WTC11 (cell line): ENCODE data around the gene SYNPO. TPM values are rescaled to one million over a fixed set of nuclear protein-coding genes. Genes with fewer than 3 reads are reported as not detected.
A peak's percentile ranks its signal among the peaks of the same experiment; 100 is the strongest.

Source experiments
- ATAC-seq: fragments of 200-7000 bp; cut with Tn5 transposase; 2 replicates; pipeline ENCODE4 v1.10.0; 2021; ENCODE audit warnings: mild to moderate bottlenecking, moderate library complexity
- CTCF ChIA-PET: fragments of 300-600 bp; sonication (Branson Sonifier 250); formaldehyde crosslinking; loops from one replicate; lab custom pipeline; 2021; ENCODE audit warnings: antibody characterized with exemption; lab: Charles Lee
- POLR2A ChIA-PET: fragments of 350-600 bp; sonication (Branson Sonifier 250); formaldehyde crosslinking; loops from one replicate; lab custom pipeline; 2021; ENCODE audit warnings: antibody characterized with exemption; lab: Charles Lee
- DNase-seq: peaks from one replicate; pipeline ENCODE4 v3.0.0; 2021; ENCODE audit warnings: low spot score
- H3K27ac Mint-ChIP-seq: 2 replicates; pipeline ENCODE4 v1.8.0; 2021; ENCODE audit warnings: mixed read lengths
- H3K27me3 Mint-ChIP-seq: 2 replicates; pipeline ENCODE4 v1.8.0; 2021; ENCODE audit warnings: low read depth, mild to moderate bottlenecking, moderate library complexity, mixed read lengths
- H3K36me3 Mint-ChIP-seq: 2 replicates; pipeline ENCODE4 v1.8.0; 2021; ENCODE audit warnings: mixed read lengths
- H3K4me1 Mint-ChIP-seq: 2 replicates; pipeline ENCODE4 v1.8.0; 2022; ENCODE audit warnings: mixed read lengths
- H3K4me3 Mint-ChIP-seq: 2 replicates; pipeline ENCODE4 v1.8.0; 2021; ENCODE audit warnings: mild to moderate bottlenecking, moderate library complexity, mixed read lengths
- H3K9me3 Mint-ChIP-seq: 2 replicates; pipeline ENCODE4 v1.8.0; 2021; ENCODE audit warnings: mixed read lengths
- CREM ChIP-seq: sonication (generic); formaldehyde crosslinking; IDR thresholded peaks from 2 replicates; pipeline ENCODE4 v1.8.1; 2022; ENCODE audit warnings: mild to moderate bottlenecking, missing genetic modification reagents, moderate library complexity
- ELF4 ChIP-seq: sonication (generic); formaldehyde crosslinking; IDR thresholded peaks from 2 replicates; pipeline ENCODE4 v1.8.1; 2022; ENCODE audit warnings: low read depth, mild to moderate bottlenecking, moderate library complexity, missing genetic modification reagents
- ETV6 ChIP-seq: sonication (generic); formaldehyde crosslinking; IDR thresholded peaks from 2 replicates; pipeline ENCODE4 v1.8.1; 2022; ENCODE audit warnings: mild to moderate bottlenecking, missing genetic modification reagents
- GTF2I ChIP-seq: fragments of 250-450 bp; sonication (Bioruptor Pico); conservative IDR thresholded peaks from 2 replicates; pipeline ENCODE4 v1.4.0; 2021; ENCODE audit warnings: mild to moderate bottlenecking
- HMGA2 ChIP-seq: fragments of 250-450 bp; sonication (Bioruptor Pico); IDR thresholded peaks from 2 replicates; pipeline ENCODE4 v1.4.0; 2021; ENCODE audit warnings: mild to moderate bottlenecking, moderate library complexity
- JUN ChIP-seq: sonication (generic); formaldehyde crosslinking; IDR thresholded peaks from 2 replicates; pipeline ENCODE4 v1.8.0; 2023; ENCODE audit warnings: mild to moderate bottlenecking, missing genetic modification reagents
- RELA ChIP-seq: sonication (generic); formaldehyde crosslinking; IDR thresholded peaks from 2 replicates; pipeline ENCODE4 v1.8.1; 2022; ENCODE audit warnings: missing genetic modification reagents, mild to moderate bottlenecking, borderline replicate concordance
- SOX15 ChIP-seq: fragments of 250-450 bp; sonication (Bioruptor Pico); IDR thresholded peaks from 2 replicates; pipeline ENCODE4 v1.9.0; 2021; ENCODE audit warnings: mild to moderate bottlenecking
- SP1 ChIP-seq: sonication (generic); formaldehyde crosslinking; conservative IDR thresholded peaks from 2 replicates; pipeline ENCODE4 v1.8.1; 2022; ENCODE audit warnings: missing genetic modification reagents
- TEAD1 ChIP-seq: sonication (generic); formaldehyde crosslinking; IDR thresholded peaks from 2 replicates; pipeline ENCODE4 v1.8.0; 2022; ENCODE audit warnings: mild to moderate bottlenecking, missing genetic modification reagents
- ZBTB21 ChIP-seq: sonication (generic); formaldehyde crosslinking; IDR thresholded peaks from 2 replicates; pipeline ENCODE4 v1.8.1; 2023; ENCODE audit warnings: mild to moderate bottlenecking, missing genetic modification reagents, borderline replicate concordance
- ZNF671 ChIP-seq: fragments of 250-450 bp; sonication (Bioruptor Pico); IDR thresholded peaks from 2 replicates; pipeline ENCODE4 v1.8.0; 2021; ENCODE audit warnings: mild to moderate bottlenecking
- total RNA-seq: library from RNA; stranded (reverse); gene quantifications from 3 replicates; pipeline ENCODE4 v1.2.3, GENCODE V29; 2021
- TF ChIP-seq, protein P1 (sequence below): fragments of 250-450 bp; sonication (Bioruptor Pico); IDR thresholded peaks from 2 replicates; pipeline ENCODE4 v1.9.0; 2021; ENCODE audit warnings: mild to moderate bottlenecking
- TF ChIP-seq, protein P2 (sequence below): sonication (generic); formaldehyde crosslinking; IDR thresholded peaks from 2 replicates; pipeline ENCODE4 v1.8.1; 2023; ENCODE audit warnings: mild to moderate bottlenecking, missing genetic modification reagents
- TF ChIP-seq, protein P3 (sequence below): sonication (generic); formaldehyde crosslinking; IDR thresholded peaks from 2 replicates; pipeline ENCODE4 v1.8.0; 2022; ENCODE audit warnings: mild to moderate bottlenecking, missing genetic modification reagents
- TF ChIP-seq, protein P4 (sequence below): sonication (generic); formaldehyde crosslinking; conservative IDR thresholded peaks from 2 replicates; pipeline ENCODE4 v1.8.1; 2023; ENCODE audit warnings: mild to moderate bottlenecking, low read depth, missing genetic modification reagents, moderate library complexity
- TF ChIP-seq, protein P5 (sequence below): fragments of 250-450 bp; sonication (Bioruptor Pico); IDR thresholded peaks from 2 replicates; pipeline ENCODE4 v1.9.0; 2021; ENCODE audit warnings: mild to moderate bottlenecking
- TF ChIP-seq, protein P6 (sequence below): sonication (generic); formaldehyde crosslinking; IDR thresholded peaks from 2 replicates; pipeline ENCODE4 v1.8.1; 2023; ENCODE audit warnings: mild to moderate bottlenecking, missing genetic modification reagents

The SYNPO gene
- total RNA-seq, 1 experiment from 2014 or later: 2.1 TPM

DNA sequence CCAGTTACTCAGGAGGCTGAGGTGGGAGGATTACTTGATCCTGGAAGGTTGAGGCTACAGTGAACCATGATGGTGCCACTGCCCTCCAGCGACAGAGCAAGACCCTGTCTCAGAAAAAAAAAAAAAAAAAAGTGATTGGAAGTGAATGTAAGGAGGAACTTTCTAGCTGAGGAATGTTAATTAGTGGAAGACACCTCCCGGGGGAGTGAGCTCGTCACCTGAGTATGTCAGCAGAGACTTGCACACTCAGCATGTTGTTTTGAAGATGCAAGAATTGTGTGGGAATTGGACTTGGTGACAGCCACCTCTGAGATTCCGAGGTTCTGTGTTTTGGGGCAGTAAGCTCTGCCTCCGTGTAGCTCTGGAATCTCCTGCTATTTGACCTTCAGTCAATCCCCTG lies 3.6 kb downstream of the SYNPO start:
- POLR2A ChIA-PET: interaction anchor here (0.7 kb wide), 1 partner anchor 20 kb away, joined by 3 read pairs; no protein-coding TSS in a partner anchor
- TF ChIP-seq GTF2I (CRISPR knock-in tag) (no peak), ZNF671 (no peak), ETV6 (no peak), SP1 (CRISPR knock-in tag) (no peak), ZBTB21 (no peak), JUN (CRISPR knock-in tag) (no peak), ELF4 (no peak), RELA (CRISPR knock-in tag) (no peak), HMGA2 (CRISPR knock-in tag) (no peak)
- TF ChIP-seq, protein P1, sequence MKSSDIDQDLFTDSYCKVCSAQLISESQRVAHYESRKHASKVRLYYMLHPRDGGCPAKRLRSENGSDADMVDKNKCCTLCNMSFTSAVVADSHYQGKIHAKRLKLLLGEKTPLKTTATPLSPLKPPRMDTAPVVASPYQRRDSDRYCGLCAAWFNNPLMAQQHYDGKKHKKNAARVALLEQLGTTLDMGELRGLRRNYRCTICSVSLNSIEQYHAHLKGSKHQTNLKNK (CRISPR knock-in tag): no peak
- TF ChIP-seq, protein P2, sequence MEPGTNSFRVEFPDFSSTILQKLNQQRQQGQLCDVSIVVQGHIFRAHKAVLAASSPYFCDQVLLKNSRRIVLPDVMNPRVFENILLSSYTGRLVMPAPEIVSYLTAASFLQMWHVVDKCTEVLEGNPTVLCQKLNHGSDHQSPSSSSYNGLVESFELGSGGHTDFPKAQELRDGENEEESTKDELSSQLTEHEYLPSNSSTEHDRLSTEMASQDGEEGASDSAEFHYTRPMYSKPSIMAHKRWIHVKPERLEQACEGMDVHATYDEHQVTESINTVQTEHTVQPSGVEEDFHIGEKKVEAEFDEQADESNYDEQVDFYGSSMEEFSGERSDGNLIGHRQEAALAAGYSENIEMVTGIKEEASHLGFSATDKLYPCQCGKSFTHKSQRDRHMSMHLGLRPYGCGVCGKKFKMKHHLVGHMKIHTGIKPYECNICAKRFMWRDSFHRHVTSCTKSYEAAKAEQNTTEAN (CRISPR knock-in tag): no peak
- TF ChIP-seq, protein P3, sequence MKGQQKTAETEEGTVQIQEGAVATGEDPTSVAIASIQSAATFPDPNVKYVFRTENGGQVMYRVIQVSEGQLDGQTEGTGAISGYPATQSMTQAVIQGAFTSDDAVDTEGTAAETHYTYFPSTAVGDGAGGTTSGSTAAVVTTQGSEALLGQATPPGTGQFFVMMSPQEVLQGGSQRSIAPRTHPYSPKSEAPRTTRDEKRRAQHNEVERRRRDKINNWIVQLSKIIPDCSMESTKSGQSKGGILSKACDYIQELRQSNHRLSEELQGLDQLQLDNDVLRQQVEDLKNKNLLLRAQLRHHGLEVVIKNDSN (CRISPR knock-in tag): no peak
- TF ChIP-seq, protein P4, sequence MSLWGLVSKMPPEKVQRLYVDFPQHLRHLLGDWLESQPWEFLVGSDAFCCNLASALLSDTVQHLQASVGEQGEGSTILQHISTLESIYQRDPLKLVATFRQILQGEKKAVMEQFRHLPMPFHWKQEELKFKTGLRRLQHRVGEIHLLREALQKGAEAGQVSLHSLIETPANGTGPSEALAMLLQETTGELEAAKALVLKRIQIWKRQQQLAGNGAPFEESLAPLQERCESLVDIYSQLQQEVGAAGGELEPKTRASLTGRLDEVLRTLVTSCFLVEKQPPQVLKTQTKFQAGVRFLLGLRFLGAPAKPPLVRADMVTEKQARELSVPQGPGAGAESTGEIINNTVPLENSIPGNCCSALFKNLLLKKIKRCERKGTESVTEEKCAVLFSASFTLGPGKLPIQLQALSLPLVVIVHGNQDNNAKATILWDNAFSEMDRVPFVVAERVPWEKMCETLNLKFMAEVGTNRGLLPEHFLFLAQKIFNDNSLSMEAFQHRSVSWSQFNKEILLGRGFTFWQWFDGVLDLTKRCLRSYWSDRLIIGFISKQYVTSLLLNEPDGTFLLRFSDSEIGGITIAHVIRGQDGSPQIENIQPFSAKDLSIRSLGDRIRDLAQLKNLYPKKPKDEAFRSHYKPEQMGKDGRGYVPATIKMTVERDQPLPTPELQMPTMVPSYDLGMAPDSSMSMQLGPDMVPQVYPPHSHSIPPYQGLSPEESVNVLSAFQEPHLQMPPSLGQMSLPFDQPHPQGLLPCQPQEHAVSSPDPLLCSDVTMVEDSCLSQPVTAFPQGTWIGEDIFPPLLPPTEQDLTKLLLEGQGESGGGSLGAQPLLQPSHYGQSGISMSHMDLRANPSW (CRISPR knock-in tag): no peak
- TF ChIP-seq, protein P5, sequence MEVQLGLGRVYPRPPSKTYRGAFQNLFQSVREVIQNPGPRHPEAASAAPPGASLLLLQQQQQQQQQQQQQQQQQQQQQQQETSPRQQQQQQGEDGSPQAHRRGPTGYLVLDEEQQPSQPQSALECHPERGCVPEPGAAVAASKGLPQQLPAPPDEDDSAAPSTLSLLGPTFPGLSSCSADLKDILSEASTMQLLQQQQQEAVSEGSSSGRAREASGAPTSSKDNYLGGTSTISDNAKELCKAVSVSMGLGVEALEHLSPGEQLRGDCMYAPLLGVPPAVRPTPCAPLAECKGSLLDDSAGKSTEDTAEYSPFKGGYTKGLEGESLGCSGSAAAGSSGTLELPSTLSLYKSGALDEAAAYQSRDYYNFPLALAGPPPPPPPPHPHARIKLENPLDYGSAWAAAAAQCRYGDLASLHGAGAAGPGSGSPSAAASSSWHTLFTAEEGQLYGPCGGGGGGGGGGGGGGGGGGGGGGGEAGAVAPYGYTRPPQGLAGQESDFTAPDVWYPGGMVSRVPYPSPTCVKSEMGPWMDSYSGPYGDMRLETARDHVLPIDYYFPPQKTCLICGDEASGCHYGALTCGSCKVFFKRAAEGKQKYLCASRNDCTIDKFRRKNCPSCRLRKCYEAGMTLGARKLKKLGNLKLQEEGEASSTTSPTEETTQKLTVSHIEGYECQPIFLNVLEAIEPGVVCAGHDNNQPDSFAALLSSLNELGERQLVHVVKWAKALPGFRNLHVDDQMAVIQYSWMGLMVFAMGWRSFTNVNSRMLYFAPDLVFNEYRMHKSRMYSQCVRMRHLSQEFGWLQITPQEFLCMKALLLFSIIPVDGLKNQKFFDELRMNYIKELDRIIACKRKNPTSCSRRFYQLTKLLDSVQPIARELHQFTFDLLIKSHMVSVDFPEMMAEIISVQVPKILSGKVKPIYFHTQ (CRISPR knock-in tag): no peak
- TF ChIP-seq, all 79 proteins: peak for 0
- Mint-ChIP-seq H3K4me3 (no peak overlapping the region), H3K36me3 (no peaks in the 10 kb centered on the region), H3K4me1 (peaks cover 35% of the 10 kb centered on the region), H3K27me3 (no peaks in the 10 kb centered on the region), H3K27ac (0 out of 2 replicates have a peak overlapping the region, but pooled peaks have one; percentile 91), H3K9me3 (no peaks in the 10 kb centered on the region)
- DNase-seq (no peak), ATAC-seq (no peak)
- CTCF ChIA-PET: interaction anchor here (0.7 to 2.8 kb wide), 10 partner anchors 9 to 997 kb away, joined by 3 to 18 read pairs (median 7); partner anchors contain the start of gene RBM22

DNA sequence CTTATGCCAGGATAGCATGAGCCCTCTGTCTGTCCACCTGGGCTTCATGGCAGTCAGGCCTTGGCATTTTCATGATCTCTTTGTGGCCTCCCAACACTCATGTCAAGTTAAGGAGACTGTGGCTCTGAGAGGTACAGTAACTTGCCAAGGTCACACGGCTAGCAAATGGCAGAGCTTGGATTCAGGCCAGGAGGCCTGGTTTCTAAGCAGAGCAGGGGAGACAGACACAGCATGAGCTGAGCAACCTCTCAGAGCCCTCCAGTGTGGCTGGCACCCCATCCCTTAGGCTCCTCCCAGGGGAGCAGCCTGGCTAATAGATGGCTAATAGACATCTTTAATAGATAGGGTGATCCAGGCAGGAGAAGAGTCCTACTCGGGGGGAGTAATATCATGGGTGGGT lies 4.1 kb downstream of the SYNPO start:
- POLR2A ChIA-PET: interaction anchor here (0.7 kb wide), 1 partner anchor 20 kb away, joined by 3 read pairs; no protein-coding TSS in a partner anchor
- no peaks in the 10 kb centered on the region for H3K27me3 Mint-ChIP-seq
- TF ChIP-seq CREM: no peak
- TF ChIP-seq, protein P6, sequence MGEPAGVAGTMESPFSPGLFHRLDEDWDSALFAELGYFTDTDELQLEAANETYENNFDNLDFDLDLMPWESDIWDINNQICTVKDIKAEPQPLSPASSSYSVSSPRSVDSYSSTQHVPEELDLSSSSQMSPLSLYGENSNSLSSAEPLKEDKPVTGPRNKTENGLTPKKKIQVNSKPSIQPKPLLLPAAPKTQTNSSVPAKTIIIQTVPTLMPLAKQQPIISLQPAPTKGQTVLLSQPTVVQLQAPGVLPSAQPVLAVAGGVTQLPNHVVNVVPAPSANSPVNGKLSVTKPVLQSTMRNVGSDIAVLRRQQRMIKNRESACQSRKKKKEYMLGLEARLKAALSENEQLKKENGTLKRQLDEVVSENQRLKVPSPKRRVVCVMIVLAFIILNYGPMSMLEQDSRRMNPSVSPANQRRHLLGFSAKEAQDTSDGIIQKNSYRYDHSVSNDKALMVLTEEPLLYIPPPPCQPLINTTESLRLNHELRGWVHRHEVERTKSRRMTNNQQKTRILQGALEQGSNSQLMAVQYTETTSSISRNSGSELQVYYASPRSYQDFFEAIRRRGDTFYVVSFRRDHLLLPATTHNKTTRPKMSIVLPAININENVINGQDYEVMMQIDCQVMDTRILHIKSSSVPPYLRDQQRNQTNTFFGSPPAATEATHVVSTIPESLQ (CRISPR knock-in tag): no peak
- no peak for TF ChIP-seq SOX15 (CRISPR knock-in tag)
- no peak for TF ChIP-seq TEAD1 (CRISPR knock-in tag)
- TF ChIP-seq, all 79 proteins: peak for 0
- ATAC-seq: no peak
- CTCF ChIA-PET: interaction anchor here (0.7 to 2.8 kb wide), 9 partner anchors 9 to 84 kb away, joined by 3 to 18 read pairs (median 7); partner anchors contain the start of gene RBM22
- Mint-ChIP-seq H3K27ac (peak overlapping the region; percentile 91), H3K4me1 (peaks cover 35% of the 10 kb centered on the region), H3K9me3 (no peaks in the 10 kb centered on the region), H3K4me3 (no peak overlapping the region), H3K36me3 (no peaks in the 10 kb centered on the region)
- DNase-seq: no peak
